ENCODE results near the gene SHOX.
"Not testable (repeated sequence)": the region's sequence is repeated elsewhere in the genome, so short reads cannot be mapped to it uniquely, and the experiment has no call there.

SHOX gene

GRCh38 chrX:641671-642435, 11.3 kb downstream of the SHOX start:
- H3K4me1 ChIP-seq (ENCODE audit: insufficient read depth, low read length) = no peaks in the 10 kb centered on the region
- no peaks in the 10 kb centered on the region for H3K9me3 ChIP-seq (ENCODE audit: low read length)
- H3K27me3 ChIP-seq (ENCODE audit: control insufficient read depth in 1 of 2, insufficient read depth in 2 of 2, low read length in 2 of 2) = peaks cover 0 to 44% of the 10 kb centered on the region in 2 donors
- no peak overlapping the region for H3K9ac ChIP-seq (ENCODE audit: low read length)
- no peak overlapping the region for H3K4me3 ChIP-seq (ENCODE audit: low read depth in 1 of 2, low read length in 2 of 2)
- H3K36me3 ChIP-seq (ENCODE audit: insufficient read depth, low read length) = no peaks in the 10 kb centered on the region
- H3K27ac ChIP-seq (ENCODE audit: low read depth, low read length) = no peak overlapping the region

- Histone ChIP-seq H3K9me3 (ENCODE audit: low read length) (no peaks in the 10 kb centered on the region), H3K36me3 (ENCODE audit: insufficient read depth, low read length) (no peaks in the 10 kb centered on the region), H3K27ac (ENCODE audit: low read depth, low read length) (no peak overlapping the region), H3K4me1 (ENCODE audit: insufficient read depth, low read length) (no peaks in the 10 kb centered on the region), H3K27me3 (ENCODE audit: control insufficient read depth in 1 of 2, insufficient read depth in 2 of 2, low read length in 2 of 2) (peaks cover 0 to 36% of the 10 kb centered on the region in 2 donors), H3K4me3 (ENCODE audit: low read depth in 1 of 2, low read length in 2 of 2) (no peak overlapping the region), H3K9ac (ENCODE audit: low read length) (no peak overlapping the region)
Measured at GRCh38 chrX:642436-643240, 12.0 kb downstream of the SHOX start.

- Histone ChIP-seq H3K9me3 (ENCODE audit: low read length) (no peaks in the 10 kb centered on the region), H3K4me1 (ENCODE audit: insufficient read depth, low read length) (no peaks in the 10 kb centered on the region), H3K27me3 (ENCODE audit: control insufficient read depth in 1 of 2, insufficient read depth in 2 of 2, low read length in 2 of 2) (peaks cover 0 to 31% of the 10 kb centered on the region in 2 donors)
Measured at GRCh38 chrX:643241-643595, 12.6 kb downstream of the SHOX start.

DNA sequence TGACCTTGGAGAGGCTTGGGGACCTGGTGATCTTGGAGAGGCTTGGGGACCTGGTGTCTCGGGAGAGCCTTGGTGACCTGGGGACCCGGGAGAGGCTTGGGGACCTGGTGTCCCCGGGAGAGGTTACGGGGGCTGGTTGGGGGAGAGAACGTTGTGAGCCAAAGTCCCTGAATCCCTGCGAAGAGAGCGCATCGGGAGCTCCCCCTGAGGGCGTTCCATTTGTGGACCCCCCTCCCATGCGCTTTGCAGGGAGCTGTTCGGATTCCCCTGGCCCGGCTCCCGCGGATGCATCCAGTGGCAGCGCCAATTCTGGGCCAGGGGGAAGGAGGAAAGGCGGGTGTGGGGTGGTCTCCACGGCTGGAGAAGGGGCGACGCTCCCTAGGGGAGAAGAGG, 13.3 kb downstream of the SHOX start:
- no peaks in the 10 kb centered on the region for H3K9me3 ChIP-seq (ENCODE audit: low read length)
- H3K27ac ChIP-seq (ENCODE audit: low read depth, low read length) = no peak overlapping the region
- no peaks in the 10 kb centered on the region for H3K36me3 ChIP-seq (ENCODE audit: insufficient read depth, low read length)
- no peak overlapping the region for H3K9ac ChIP-seq (ENCODE audit: low read length)
- H3K27me3 ChIP-seq (ENCODE audit: control insufficient read depth in 1 of 2, insufficient read depth in 2 of 2, low read length in 2 of 2) = peaks cover 0 to 24% of the 10 kb centered on the region in 2 donors
- no peak overlapping the region for H3K4me3 ChIP-seq (ENCODE audit: low read depth in 1 of 2, low read length in 2 of 2)
- no peaks in the 10 kb centered on the region for H3K4me1 ChIP-seq (ENCODE audit: insufficient read depth, low read length)

More at GRCh38 chrX:643241-643595, 12.6 kb downstream of the SHOX start:
- no peak overlapping the region for H3K4me3 ChIP-seq (ENCODE audit: low read depth in 1 of 2, low read length in 2 of 2)
- no peaks in the 10 kb centered on the region for H3K36me3 ChIP-seq (ENCODE audit: insufficient read depth, low read length)
- no peak overlapping the region for H3K9ac ChIP-seq (ENCODE audit: low read length)
- H3K27ac ChIP-seq (ENCODE audit: low read depth, low read length) = no peak overlapping the region

GRCh38 chrX:644304-645281, 14.0 kb downstream of the SHOX start:
- Histone ChIP-seq H3K9ac (ENCODE audit: low read length) (no peak overlapping the region), H3K36me3 (ENCODE audit: insufficient read depth, low read length) (no peaks in the 10 kb centered on the region), H3K4me1 (ENCODE audit: insufficient read depth, low read length) (no peaks in the 10 kb centered on the region), H3K27ac (ENCODE audit: low read depth, low read length) (no peak overlapping the region), H3K27me3 (ENCODE audit: control insufficient read depth in 1 of 2, insufficient read depth in 2 of 2, low read length in 2 of 2) (peaks cover 0 to 21% of the 10 kb centered on the region in 2 donors), H3K4me3 (ENCODE audit: low read depth in 1 of 2, low read length in 2 of 2) (no peak overlapping the region), H3K9me3 (ENCODE audit: low read length) (no peaks in the 10 kb centered on the region)

- no peak overlapping the region for H3K4me3 ChIP-seq (ENCODE audit: low read depth in 1 of 2, low read length in 2 of 2)
- no peaks in the 10 kb centered on the region for H3K4me1 ChIP-seq (ENCODE audit: insufficient read depth, low read length)
- H3K27me3 ChIP-seq (ENCODE audit: control insufficient read depth in 1 of 2, insufficient read depth in 2 of 2, low read length in 2 of 2) = peaks cover 0 to 16% of the 10 kb centered on the region in 2 donors
- H3K36me3 ChIP-seq (ENCODE audit: insufficient read depth, low read length) = no peaks in the 10 kb centered on the region
- H3K9me3 ChIP-seq (ENCODE audit: low read length) = no peaks in the 10 kb centered on the region
- no peak overlapping the region for H3K9ac ChIP-seq (ENCODE audit: low read length)
- no peak overlapping the region for H3K27ac ChIP-seq (ENCODE audit: low read depth, low read length)
Measured at GRCh38 chrX:646228-646495, 15.6 kb downstream of the SHOX start.

- no peak overlapping the region for H3K27ac ChIP-seq (ENCODE audit: low read depth, low read length)
- H3K36me3 ChIP-seq (ENCODE audit: insufficient read depth, low read length) = no peaks in the 10 kb centered on the region
- H3K4me1 ChIP-seq (ENCODE audit: insufficient read depth, low read length) = no peaks in the 10 kb centered on the region
- no peaks in the 10 kb centered on the region for H3K9me3 ChIP-seq (ENCODE audit: low read length)
- H3K27me3 ChIP-seq (ENCODE audit: control insufficient read depth in 1 of 2, insufficient read depth in 2 of 2, low read length in 2 of 2) = peaks cover 0 to 14% of the 10 kb centered on the region in 2 donors
- H3K4me3 ChIP-seq (ENCODE audit: low read depth in 1 of 2, low read length in 2 of 2) = no peak overlapping the region
- no peak overlapping the region for H3K9ac ChIP-seq (ENCODE audit: low read length)
Measured at GRCh38 chrX:646796-647195, 16.2 kb downstream of the SHOX start.

- no peak overlapping the region for H3K4me3 ChIP-seq (ENCODE audit: low read depth in 1 of 2, low read length in 2 of 2)
- H3K9ac ChIP-seq (ENCODE audit: low read length) = no peak overlapping the region
- H3K27me3 ChIP-seq (ENCODE audit: control insufficient read depth in 1 of 2, insufficient read depth in 2 of 2, low read length in 2 of 2) = peaks cover 0 to 6% of the 10 kb centered on the region in 2 donors
- no peaks in the 10 kb centered on the region for H3K9me3 ChIP-seq (ENCODE audit: low read length)
- no peaks in the 10 kb centered on the region for H3K4me1 ChIP-seq (ENCODE audit: insufficient read depth, low read length)
- no peak overlapping the region for H3K27ac ChIP-seq (ENCODE audit: low read depth, low read length)
- H3K36me3 ChIP-seq (ENCODE audit: insufficient read depth, low read length) = no peaks in the 10 kb centered on the region
Measured at GRCh38 chrX:649166-649565, 18.6 kb downstream of the SHOX start.

DNA sequence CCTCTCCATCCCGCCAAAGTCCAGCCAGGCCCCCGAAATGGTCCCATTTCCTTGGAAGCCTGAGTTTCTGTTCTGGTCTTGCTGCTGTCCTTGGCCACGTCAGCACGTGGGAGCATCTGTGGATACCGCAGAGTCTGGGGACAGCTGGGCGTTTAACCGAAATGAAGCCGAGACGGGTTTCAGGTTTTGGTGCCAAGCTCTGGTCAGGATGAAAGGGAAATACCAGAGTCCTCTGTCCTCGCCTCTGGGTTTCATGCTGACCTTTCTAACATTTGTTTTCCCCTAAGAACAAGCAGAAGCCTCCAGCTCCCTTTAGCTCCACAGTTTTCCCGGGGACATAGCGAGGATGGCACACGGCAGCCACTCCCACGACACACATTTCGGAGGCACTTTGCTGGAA, 19.7 kb downstream of the SHOX start:
- no peaks in the 10 kb centered on the region for H3K36me3 ChIP-seq (ENCODE audit: insufficient read depth, low read length)
- no peak overlapping the region for H3K9ac ChIP-seq (ENCODE audit: low read length)
- no peaks in the 10 kb centered on the region for H3K9me3 ChIP-seq (ENCODE audit: low read length)
- H3K27me3 ChIP-seq (ENCODE audit: control insufficient read depth in 1 of 2, insufficient read depth in 2 of 2, low read length in 2 of 2) = no peaks in the 10 kb centered on the region
- no peaks in the 10 kb centered on the region for H3K4me1 ChIP-seq (ENCODE audit: insufficient read depth, low read length)
- no peak overlapping the region for H3K4me3 ChIP-seq (ENCODE audit: low read depth in 1 of 2, low read length in 2 of 2)
- no peak overlapping the region for H3K27ac ChIP-seq (ENCODE audit: low read depth, low read length)

DNA sequence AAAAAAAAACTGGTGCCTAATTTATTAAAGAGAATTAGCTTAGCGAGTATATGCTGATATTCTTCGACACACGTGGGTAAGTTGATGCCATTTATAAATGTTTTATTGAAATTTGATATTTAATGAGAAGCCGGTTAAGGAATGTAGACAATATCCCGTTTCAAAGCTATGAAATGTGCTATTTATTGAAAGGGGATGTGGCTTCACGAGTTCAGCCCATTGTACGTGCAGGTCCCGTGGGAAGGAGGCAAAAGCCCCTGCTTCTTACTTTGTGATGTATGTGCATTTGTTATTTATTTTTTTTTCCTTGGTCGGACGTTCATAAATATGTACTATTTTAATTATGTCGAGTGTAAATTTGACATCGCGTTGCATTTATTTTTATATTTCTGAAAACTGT, 20.2 kb downstream of the SHOX start:
- Histone ChIP-seq H3K9me3 (ENCODE audit: low read length) (no peaks in the 10 kb centered on the region), H3K4me1 (ENCODE audit: insufficient read depth, low read length) (no peaks in the 10 kb centered on the region), H3K9ac (ENCODE audit: low read length) (no peak overlapping the region), H3K27ac (ENCODE audit: low read depth, low read length) (no peak overlapping the region), H3K36me3 (ENCODE audit: insufficient read depth, low read length) (no peaks in the 10 kb centered on the region), H3K4me3 (ENCODE audit: low read depth in 1 of 2, low read length in 2 of 2) (no peak overlapping the region), H3K27me3 (ENCODE audit: control insufficient read depth in 1 of 2, insufficient read depth in 2 of 2, low read length in 2 of 2) (no peaks in the 10 kb centered on the region)

- H3K4me3 ChIP-seq (ENCODE audit: low read depth in 1 of 2, low read length in 2 of 2); H3K36me3 ChIP-seq (ENCODE audit: insufficient read depth, low read length); H3K9me3 ChIP-seq (ENCODE audit: low read length); H3K4me1 ChIP-seq (ENCODE audit: insufficient read depth, low read length); H3K27me3 ChIP-seq (ENCODE audit: control insufficient read depth in 1 of 2, insufficient read depth in 2 of 2, low read length in 2 of 2); H3K9ac ChIP-seq (ENCODE audit: low read length); H3K27ac ChIP-seq (ENCODE audit: low read depth, low read length): not testable (repeated sequence)
Measured at GRCh38 chrX:651922-652321, 21.3 kb downstream of the SHOX start.
